SK-N-SH (cell line): ENCODE results near the gene SZT2. TPM values are rescaled to one million over a fixed set of nuclear protein-coding genes. Genes with fewer than 3 reads are reported as not detected.

ENCODE experiments used
- CTCF ChIA-PET: fragments of 300-600, 350-600 bp; formaldehyde crosslinking; extraction: SDS; loops from one replicate; lab custom pipeline; 2021; lab: Yijun Ruan, JAX
- POLR2A ChIA-PET: fragments of 350-600 bp; sonication (Branson Sonifier 250); formaldehyde crosslinking; extraction: SDS; loops from one replicate; lab custom pipeline; 2020; ENCODE audit warnings: antibody characterized with exemption, inconsistent platforms; lab: Yijun Ruan, JAX
- DNase-seq: peaks from one replicate; pipeline ENCODE4 v3.0.0; 2012
- H2AFZ ChIP-seq: fragments of 200-600 bp; sonication (generic); 2 replicates; pipeline ENCODE4 v1.8.1; 2016; ENCODE audit warnings: antibody characterized with exemption, mild to moderate bottlenecking, low read depth
- H3F3A ChIP-seq: fragments of 200-600 bp; sonication (generic); replicated peaks from 2 replicates; pipeline ENCODE3; 2016; ENCODE audit warnings: antibody characterized with exemption, mild to moderate bottlenecking; ENCODE audit not compliant: insufficient read depth
- H3K27ac ChIP-seq, 2 experiments: fragments of 200-500 bp in 1 of 2; fragments of 200-600 bp in 1 of 2; sonication (Bioruptor generic) in 1 of 2; sonication (generic), shearing (Covaris generic) in 1 of 2; 2 replicates each; pipeline versions ENCODE4 v1.5.1 to v1.6.1; 2014 to 2016; ENCODE audit warnings: low read depth in 2 of 2, inconsistent platforms in 1 of 2, low read length in 1 of 2, mild to moderate bottlenecking in 1 of 2, mixed read lengths in 1 of 2
- H3K27me3 ChIP-seq: fragments of 200-600 bp; sonication (generic), shearing (Covaris generic); 2 replicates; pipeline ENCODE4 v1.6.1; 2016; ENCODE audit warnings: mixed run types; ENCODE audit not compliant: insufficient read depth
- H3K36me3 ChIP-seq, 2 experiments: fragments of 200-500 bp in 1 of 2; fragments of 200-600 bp in 1 of 2; sonication (Bioruptor generic) in 1 of 2; sonication (generic) in 1 of 2; replicated peaks in 1 of 2; 2 replicates each; pipeline versions ENCODE3 to v1.5.1; 2014 to 2016; ENCODE audit warnings: low read length in 1 of 2, mild to moderate bottlenecking in 1 of 2; ENCODE audit not compliant: insufficient read depth in 2 of 2, control insufficient read depth in 1 of 2
- H3K4me1 ChIP-seq, 2 experiments: fragments of 200-500 bp in 1 of 2; fragments of 200-600 bp in 1 of 2; sonication (Bioruptor generic) in 1 of 2; sonication (generic), shearing (Covaris generic) in 1 of 2; 2 replicates each; pipeline versions ENCODE4 v1.5.1 to v1.6.1; 2014 to 2016; ENCODE audit warnings: low read depth in 1 of 2, low read length in 1 of 2, mixed run types in 1 of 2; ENCODE audit not compliant: insufficient read depth in 2 of 2, control insufficient read depth in 1 of 2
- H3K4me2 ChIP-seq: fragments of 200-600 bp; sonication (generic), shearing (Covaris generic); 2 replicates; pipeline ENCODE4 v1.6.1; 2017; ENCODE audit warnings: mixed run types
- H3K4me3 ChIP-seq, 2 experiments: fragments of 200-500 bp in 1 of 2; fragments of 200-600 bp in 1 of 2; sonication (Bioruptor generic) in 1 of 2; sonication (generic), shearing (Covaris generic) in 1 of 2; 2 replicates each; pipeline versions ENCODE4 v1.5.1 to v1.8.1; 2014 to 2016; ENCODE audit warnings: low read depth in 2 of 2, inconsistent platforms in 1 of 2, low read length in 1 of 2, mild to moderate bottlenecking in 1 of 2, mixed read lengths in 1 of 2, moderate library complexity in 1 of 2
- H3K79me2 ChIP-seq: fragments of 200-600 bp; sonication (generic); 2 replicates; pipeline ENCODE4 v1.8.1; 2017; ENCODE audit warnings: mild to moderate bottlenecking; ENCODE audit not compliant: insufficient read depth
- H3K9ac ChIP-seq: fragments of 200-600 bp; sonication (generic); 2 replicates; pipeline ENCODE4 v1.6.1; 2017; ENCODE audit warnings: mixed run types
- H3K9me2 ChIP-seq: fragments of 200-600 bp; sonication (generic); 2 replicates; pipeline ENCODE4 v1.6.1; 2017; ENCODE audit warnings: mixed run types
- H3K9me3 ChIP-seq: fragments of 200-600 bp; sonication (generic); 2 replicates; pipeline ENCODE4 v1.6.1; 2017; ENCODE audit warnings: mixed run types, mild to moderate bottlenecking, moderate library complexity
- H4K20me1 ChIP-seq: fragments of 200-600 bp; sonication (generic); 2 replicates; pipeline ENCODE4 v1.6.1; 2017; ENCODE audit warnings: mild to moderate bottlenecking, mixed run types; ENCODE audit not compliant: insufficient read depth
- CHD2 ChIP-seq: fragments of 150-350 bp; IDR thresholded peaks from 2 replicates; pipeline ENCODE4 v1.6.1; 2018; ENCODE audit warnings: low read length; ENCODE audit not compliant: partially characterized antibody
- EP300 ChIP-seq, 2 experiments: IDR thresholded peaks; 2 replicates each; pipeline versions ENCODE4 v1.4.0 to v1.6.1; 2012; ENCODE audit warnings: borderline replicate concordance in 1 of 2, low read depth in 1 of 2, low read length in 1 of 2
- EZH2phosphoT487 ChIP-seq: fragments of 200-600 bp; sonication (generic); IDR thresholded peaks from 2 replicates; pipeline ENCODE4 v1.6.1; 2017; ENCODE audit warnings: low read depth, mixed run types, mild to moderate bottlenecking, antibody characterized with exemption, moderate library complexity, borderline replicate concordance
- FOXJ3 ChIP-seq: sonication (generic); formaldehyde crosslinking; IDR thresholded peaks from 2 replicates; pipeline ENCODE4 v1.5.1; 2020; ENCODE audit warnings: mild to moderate bottlenecking, missing genetic modification reagents
- FOXM1 ChIP-seq: IDR thresholded peaks from 2 replicates; pipeline ENCODE4 v1.4.0; 2012; ENCODE audit warnings: low read depth, mild to moderate bottlenecking
- MXI1 ChIP-seq: IDR thresholded peaks from 2 replicates; pipeline ENCODE4 v1.6.1; 2012; ENCODE audit warnings: mild to moderate bottlenecking, low read depth, low read length, improper control_type of control experiment
- NFIC ChIP-seq: IDR thresholded peaks from 2 replicates; pipeline ENCODE4 v1.4.0; 2012; ENCODE audit warnings: borderline replicate concordance
- POLR2AphosphoS5 ChIP-seq: IDR thresholded peaks from 2 replicates; pipeline ENCODE4 v1.6.1; 2012; ENCODE audit warnings: low read depth, low read length
- RCOR1 ChIP-seq: fragments of 150-350 bp; IDR thresholded peaks from 2 replicates; pipeline ENCODE4 v1.6.1; 2017; ENCODE audit warnings: antibody characterized with exemption, low read length
- REST ChIP-seq: IDR thresholded peaks from 2 replicates; pipeline ENCODE4 v1.6.1; 2012; ENCODE audit warnings: mild to moderate bottlenecking, low read depth, low read length, moderate library complexity
- SIN3A ChIP-seq: IDR thresholded peaks from 2 replicates; pipeline ENCODE4 v1.6.1; 2012; ENCODE audit warnings: low read depth, mild to moderate bottlenecking, low read length, moderate library complexity, borderline replicate concordance
- SMC3 ChIP-seq: IDR thresholded peaks from 2 replicates; pipeline ENCODE4 v1.6.1; 2012; ENCODE audit warnings: low read depth, low read length, improper control_type of control experiment
- TCF12 ChIP-seq: IDR thresholded peaks from 2 replicates; pipeline ENCODE4 v1.4.0; 2012
- TEAD4 ChIP-seq: IDR thresholded peaks from 2 replicates; pipeline ENCODE4 v1.4.0; 2012; ENCODE audit warnings: mild to moderate bottlenecking, borderline replicate concordance; ENCODE audit not compliant: insufficient read depth
- USF1 ChIP-seq: IDR thresholded peaks from 2 replicates; pipeline ENCODE4 v1.4.0; 2012; ENCODE audit warnings: low read depth, borderline replicate concordance
- YY1 ChIP-seq: IDR thresholded peaks from 2 replicates; pipeline ENCODE4 v1.4.0; 2012; ENCODE audit warnings: low read depth, mild to moderate bottlenecking
- ZBTB33 ChIP-seq: IDR thresholded peaks from 2 replicates; pipeline ENCODE4 v1.4.0; 2012; ENCODE audit warnings: low read depth, borderline replicate concordance
- WGBS: methylation state at CpG from one replicate; pipeline ENCODE4 v1.1.6; 2017; ENCODE audit warnings: low lambda C conversion rate; 5-methylcytosine and 5-hydroxymethylcytosine counted together
- polyA plus RNA-seq, 3 experiments: library from polyadenylated mRNA; depleted of rRNA; stranded (reverse); fragments of >200 nt; gene quantifications; 2 replicates each; pipeline ENCODE4 v1.2.3, GENCODE V29; 2012
- TF ChIP-seq, protein P1 (sequence below): fragments of 200-600 bp; sonication (generic); IDR thresholded peaks from 2 replicates; pipeline ENCODE4 v1.6.1; 2017; ENCODE audit warnings: antibody characterized with exemption, mild to moderate bottlenecking, moderate library complexity

SZT2 gene
- polyA plus RNA-seq, 1 of the 3 experiments (the other 2 are of a cell fraction): 12.9 TPM

- TF ChIP-seq USF1 (no peak), RCOR1 (no peak), POLR2AphosphoS5 (no peak)
- TF ChIP-seq, protein P1, sequence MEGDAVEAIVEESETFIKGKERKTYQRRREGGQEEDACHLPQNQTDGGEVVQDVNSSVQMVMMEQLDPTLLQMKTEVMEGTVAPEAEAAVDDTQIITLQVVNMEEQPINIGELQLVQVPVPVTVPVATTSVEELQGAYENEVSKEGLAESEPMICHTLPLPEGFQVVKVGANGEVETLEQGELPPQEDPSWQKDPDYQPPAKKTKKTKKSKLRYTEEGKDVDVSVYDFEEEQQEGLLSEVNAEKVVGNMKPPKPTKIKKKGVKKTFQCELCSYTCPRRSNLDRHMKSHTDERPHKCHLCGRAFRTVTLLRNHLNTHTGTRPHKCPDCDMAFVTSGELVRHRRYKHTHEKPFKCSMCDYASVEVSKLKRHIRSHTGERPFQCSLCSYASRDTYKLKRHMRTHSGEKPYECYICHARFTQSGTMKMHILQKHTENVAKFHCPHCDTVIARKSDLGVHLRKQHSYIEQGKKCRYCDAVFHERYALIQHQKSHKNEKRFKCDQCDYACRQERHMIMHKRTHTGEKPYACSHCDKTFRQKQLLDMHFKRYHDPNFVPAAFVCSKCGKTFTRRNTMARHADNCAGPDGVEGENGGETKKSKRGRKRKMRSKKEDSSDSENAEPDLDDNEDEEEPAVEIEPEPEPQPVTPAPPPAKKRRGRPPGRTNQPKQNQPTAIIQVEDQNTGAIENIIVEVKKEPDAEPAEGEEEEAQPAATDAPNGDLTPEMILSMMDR: no peak
Observed at GRCh38 chr1:43448955-43449707, 59.4 kb downstream of the SZT2 start (continued).

GRCh38 chr1:43449708-43450069 lies 60.0 kb downstream of the SZT2 start:
- CTCF ChIA-PET: no interaction called here
- DNase-seq: no peak
- H3K27ac ChIP-seq: no peak overlapping the region
- no peaks in the 10 kb centered on the region for H3K79me2 ChIP-seq
- H3K9me3 ChIP-seq: no peaks in the 10 kb centered on the region
- peaks cover 0 to 13% of the 10 kb centered on the region in 2 experiments; a peak in 3 of 4 replicates for H3K4me1 ChIP-seq
- H3K27me3 ChIP-seq: no peaks in the 10 kb centered on the region
- no peak overlapping the region for H3K9ac ChIP-seq
- no peaks in the 10 kb centered on the region for H4K20me1 ChIP-seq
- no peaks in the 10 kb centered on the region for H3K9me2 ChIP-seq
- POLR2A ChIA-PET: no interaction called here
- no peak overlapping the region for H3K4me2 ChIP-seq
- peaks cover 4 to 61% of the 10 kb centered on the region in 2 experiments for H3K36me3 ChIP-seq
- H3K4me3 ChIP-seq: no peak overlapping the region
- TF ChIP-seq TEAD4 (no peak), TCF12 (no peak), FOXJ3 (CRISPR knock-in tag) (no peak), YY1 (no peak), EP300 (IDR thresholded peaks at IDR 0.05; ENCODE audit: borderline replicate concordance in 1 of 2, low read depth in 1 of 2, low read length in 1 of 2) (no peak), REST (no peak), USF1 (no peak), FOXM1 (no peak), SIN3A (no peak), EZH2phosphoT487 (no peak), NFIC (no peak), SMC3 (no peak), ZBTB33 (no peak), CHD2 (no peak), MXI1 (no peak)
- no peak overlapping the region for H2AFZ ChIP-seq
- WGBS: 90% methylated on average over 5 of the region's 5 CpGs
- peaks cover 15% of the 10 kb centered on the region for H3F3A ChIP-seq
